HG03039 (cell line): ENCODE measurements around the gene EML1.

Source experiments
- ATAC-seq: cut with Tn5 transposase; IDR thresholded peaks from one replicate; pipeline ENCODE4 v1.9.1; 2021; ENCODE audit warnings: mild to moderate bottlenecking, moderate library complexity; ENCODE audit not compliant: unreplicated experiment

Gene EML1

GRCh38 chr14:99982537-99983250 lies 189.5 kb downstream of the EML1 start:
- no peak for ATAC-seq

GRCh38 chr14:99983251-99984015 lies 190.2 kb downstream of the EML1 start:
- no peak for ATAC-seq

- no peak for ATAC-seq
These were observed 190.8 kb downstream of the EML1 start for GRCh38 chr14:99984036-99984435.

GRCh38 chr14:99986396-99986795 lies 193.2 kb downstream of the EML1 start:
- no peak for ATAC-seq

- ATAC-seq: no peak
These were observed 195.8 kb downstream of the EML1 start for GRCh38 chr14:99989032-99989431.

GRCh38 chr14:99990268-99991170 lies 197.3 kb downstream of the EML1 start:
- ATAC-seq: no peak

GRCh38 chr14:99991331-99991730 lies 198.1 kb downstream of the EML1 start:
- no peak for ATAC-seq
